NCI-H510A (cell line): ENCODE measurements around the gene RNU6-8.

ENCODE experiments used
- DNase-seq: peaks from one replicate; lab custom pipeline; 2025; lab: John Stamatoyannopoulos, UW

The RNU6-8 gene

DNA sequence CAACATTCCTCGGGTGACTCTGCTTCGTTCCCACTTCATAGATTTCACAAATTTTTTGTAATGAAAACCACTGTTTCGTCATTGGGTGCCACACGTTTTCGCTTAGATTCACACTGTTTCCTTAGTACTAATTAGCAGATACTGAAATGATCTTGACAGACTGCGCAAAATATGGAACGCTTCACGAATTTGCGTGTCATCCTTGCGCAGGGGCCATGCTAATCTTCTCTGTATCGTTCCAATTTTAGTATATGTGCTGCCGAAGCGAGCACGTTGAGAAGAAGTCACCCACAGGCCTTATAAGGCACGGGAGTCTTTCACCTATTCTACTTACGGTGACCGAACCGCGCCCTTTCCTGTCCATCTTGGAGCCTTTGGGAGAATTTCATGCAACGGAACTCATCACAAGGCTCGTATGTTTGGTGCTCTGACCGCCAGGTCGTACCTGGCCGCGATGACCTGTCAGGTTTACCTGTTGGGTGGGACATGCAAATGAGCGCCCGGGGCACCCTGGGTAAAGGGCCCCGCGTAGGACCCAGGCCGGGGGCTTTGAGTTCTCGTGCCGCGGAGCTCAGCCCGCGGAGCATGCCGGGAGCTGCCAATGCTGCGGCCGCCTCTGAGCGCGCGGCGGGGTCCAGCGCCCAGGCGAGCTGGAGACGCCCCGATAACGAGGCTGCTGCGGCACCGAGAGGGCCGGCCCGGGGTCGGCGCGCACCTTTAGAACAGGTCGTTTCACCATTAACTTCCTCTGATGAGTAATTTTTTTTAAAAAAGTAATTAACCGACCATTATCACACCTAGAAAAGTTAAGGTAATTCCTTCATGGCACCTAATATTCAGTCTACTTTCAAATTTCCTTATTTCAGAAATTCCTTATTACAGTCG lies at the start of gene RNU6-8:
RNU6-8 (minus strand) TSS at position 272 of the 885 bp plus-strand sequence.
- peak; percentile 81 for DNase-seq

DNA sequence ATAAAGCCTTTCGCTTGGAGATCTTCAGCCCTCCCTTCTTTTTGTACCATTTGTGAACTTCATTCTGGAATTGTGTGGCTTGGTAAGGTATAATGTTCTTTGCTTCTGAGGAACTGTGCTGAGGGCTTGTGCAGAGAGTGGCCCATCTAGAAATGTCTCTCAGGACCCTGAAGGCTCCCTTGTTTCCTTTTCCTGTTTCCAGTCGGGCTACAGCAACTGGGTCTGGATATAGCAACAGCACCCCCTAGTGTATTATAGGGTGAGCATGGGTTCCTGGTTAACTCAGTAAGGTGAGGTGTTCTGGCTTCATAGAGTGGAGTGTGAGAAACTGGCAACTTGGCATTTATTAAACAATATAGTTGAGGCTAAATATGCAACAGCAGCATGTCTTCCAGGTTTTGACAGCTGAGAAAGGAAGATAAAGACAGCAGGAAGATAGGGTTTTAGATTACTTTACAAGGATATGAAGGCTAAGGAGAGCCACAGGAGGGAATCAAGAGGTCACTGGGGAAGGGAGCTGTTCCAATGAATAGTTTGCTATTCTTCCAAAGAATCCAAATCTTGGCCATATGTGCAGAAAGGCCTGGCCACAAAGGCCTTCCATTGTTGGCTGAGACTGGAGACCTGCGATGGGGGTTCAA lies 49.1 kb upstream of the RNU6-8 start:
- peak; percentile 17 for DNase-seq

- DNase-seq, result no peak
Measured at GRCh38 chr14:32251530-32251929, 48.5 kb upstream of the RNU6-8 start.

DNA sequence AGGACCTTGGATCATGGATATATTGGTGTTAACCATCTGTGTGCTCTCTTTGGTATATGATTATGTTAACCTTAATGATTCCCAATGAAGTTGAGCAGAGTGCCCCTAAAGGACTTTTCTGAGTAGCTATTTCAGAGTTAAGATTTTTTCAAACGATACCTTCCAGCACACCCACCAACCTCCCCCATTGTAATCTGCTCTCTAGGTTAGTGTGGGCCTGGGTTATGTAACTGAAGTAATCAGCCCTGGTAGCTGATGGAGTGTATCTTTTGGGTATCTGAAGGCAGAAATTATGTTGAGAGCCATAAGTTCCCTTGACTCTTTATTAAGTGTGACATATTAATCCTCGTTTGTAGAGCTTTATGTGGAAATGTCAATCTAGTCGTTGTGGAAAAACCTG lies 47.6 kb upstream of the RNU6-8 start:
- DNase-seq, result no peak

DNA sequence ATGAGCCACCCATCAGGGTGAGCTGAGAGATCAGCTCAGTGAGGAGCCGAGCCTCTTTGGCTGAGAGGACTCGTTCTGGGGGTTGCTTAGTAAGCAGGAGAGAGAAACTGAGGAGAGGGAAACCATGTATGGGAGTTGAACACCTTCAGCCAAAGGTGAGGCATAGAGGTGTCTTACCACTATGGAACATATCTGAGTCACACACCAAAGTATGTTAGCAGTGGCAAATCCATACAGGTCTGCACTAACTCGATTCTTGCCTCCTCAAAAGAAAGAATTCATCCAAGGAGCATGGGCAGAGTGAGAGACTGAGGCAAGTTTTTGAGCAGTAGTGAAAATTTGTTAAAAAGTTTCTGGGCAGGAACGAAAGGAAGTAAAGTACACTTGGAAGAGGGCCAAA lies 46.7 kb upstream of the RNU6-8 start:
- DNase-seq, result no peak

- no peak for DNase-seq
Measured at GRCh38 chr14:32249371-32249770, 46.3 kb upstream of the RNU6-8 start.

DNA sequence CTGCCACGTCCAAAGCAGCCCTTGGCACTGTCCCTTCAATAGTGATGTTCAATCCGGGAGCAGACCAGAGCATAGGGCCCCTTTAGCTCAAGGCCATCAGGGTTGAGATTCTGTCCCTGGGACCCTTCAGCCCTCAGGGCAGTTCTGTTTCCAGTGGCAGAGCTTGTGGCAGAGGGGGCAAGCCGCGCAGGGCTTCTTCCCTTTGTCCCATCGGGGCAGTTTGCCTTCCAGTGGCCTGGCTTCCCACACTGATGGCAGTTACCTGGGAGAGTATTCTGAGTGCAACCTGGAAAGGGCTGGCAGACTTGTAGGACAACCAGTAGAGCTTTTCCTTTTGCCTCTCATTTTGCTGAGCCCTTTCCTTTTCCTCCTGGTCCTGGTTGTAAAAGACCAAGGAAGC lies 43.7 kb upstream of the RNU6-8 start:
- DNase-seq, result no peak

- no peak for DNase-seq
Measured at GRCh38 chr14:32244404-32244803, 41.3 kb upstream of the RNU6-8 start.

DNA sequence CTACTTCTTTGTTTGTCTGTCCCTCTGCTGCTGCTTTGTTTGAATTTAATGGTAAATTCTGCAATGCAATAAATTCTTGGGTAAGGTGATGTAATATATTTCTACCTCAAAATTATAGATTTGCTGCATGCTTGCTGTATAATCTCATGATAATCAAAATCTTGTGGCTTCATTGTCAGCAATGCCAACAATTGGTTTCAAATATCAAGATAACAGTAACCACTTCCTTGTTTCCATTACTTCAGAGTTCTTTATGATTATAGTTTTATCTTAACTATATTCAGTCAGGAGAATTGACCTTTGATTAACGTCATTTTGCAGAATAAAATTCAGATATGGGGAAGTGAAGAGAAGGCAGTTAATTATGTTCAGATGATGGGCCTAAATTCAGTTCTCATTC lies 30.2 kb upstream of the RNU6-8 start:
- no peak for DNase-seq

- no peak for DNase-seq
Measured at GRCh38 chr14:32232481-32232880, 29.4 kb upstream of the RNU6-8 start.

DNA sequence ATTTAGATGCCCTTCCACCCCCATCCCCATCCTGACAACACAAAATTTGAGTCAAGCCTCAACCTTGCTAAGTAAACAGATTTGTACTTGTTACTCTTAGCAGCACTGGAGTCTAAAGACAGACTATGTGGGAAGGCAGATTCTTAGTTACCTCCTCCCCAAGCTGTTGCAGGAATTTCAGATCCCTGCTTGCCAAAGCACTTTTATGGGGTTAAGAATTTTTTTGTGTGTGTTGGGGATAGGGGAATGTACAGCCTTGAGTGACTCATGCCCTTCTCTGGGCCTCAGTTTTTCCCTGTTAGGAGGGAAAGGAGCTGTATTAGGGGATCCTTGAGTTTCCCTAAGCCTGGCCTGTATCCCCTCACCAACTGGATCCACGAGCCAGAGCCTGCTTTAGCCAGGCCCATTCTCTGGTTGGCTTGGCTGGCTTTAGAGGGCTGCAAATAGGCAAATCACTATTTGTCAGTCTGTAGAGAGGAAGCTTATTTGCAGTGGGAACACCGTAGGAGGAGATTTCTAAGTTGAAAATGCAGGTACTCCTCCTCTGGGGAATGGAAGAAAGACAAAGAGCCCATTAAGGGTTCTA lies 27.7 kb upstream of the RNU6-8 start:
- no peak for DNase-seq

DNA sequence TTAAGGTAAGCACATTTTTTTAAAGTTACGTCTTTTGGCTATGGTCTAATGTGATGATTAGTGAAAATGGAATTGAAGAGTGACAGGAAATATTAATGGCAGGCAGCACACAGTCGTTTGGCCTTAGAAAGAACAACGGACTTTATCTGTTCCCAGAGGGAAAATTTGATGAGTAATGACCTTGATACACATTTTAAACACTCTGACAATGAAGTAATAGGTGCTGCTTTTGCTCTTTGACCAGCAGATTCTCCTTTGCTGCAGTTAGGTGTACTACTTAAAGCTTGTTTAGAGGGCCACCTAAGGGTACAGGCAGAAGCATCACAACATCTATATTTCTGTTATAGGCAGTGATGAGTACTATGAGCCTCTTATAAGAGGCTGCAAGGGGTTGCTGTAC lies 27.1 kb upstream of the RNU6-8 start:
- no peak for DNase-seq

DNA sequence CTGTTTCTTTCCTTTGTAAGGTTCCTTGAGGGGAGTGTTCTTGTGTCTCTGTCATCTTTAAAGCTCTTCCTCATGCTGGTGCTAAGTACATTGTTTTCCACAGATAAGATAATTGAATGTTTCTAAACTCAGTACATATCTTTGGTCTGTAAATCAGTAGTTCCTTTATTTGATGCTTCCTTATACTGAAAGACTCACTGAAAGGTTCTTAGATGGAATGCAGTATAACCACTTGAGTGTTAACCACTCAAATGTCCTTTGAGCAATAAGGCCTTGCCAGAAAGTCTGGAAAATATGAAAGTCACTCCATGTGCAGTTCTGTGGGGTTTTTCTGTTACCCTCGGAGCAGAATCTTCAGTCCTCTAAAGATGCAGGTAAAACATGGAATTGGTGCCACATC lies 23.0 kb upstream of the RNU6-8 start:
- no peak for DNase-seq

- DNase-seq, result no peak
Measured at GRCh38 chr14:32225378-32225920, 22.4 kb upstream of the RNU6-8 start.

- DNase-seq, result peak; percentile 39
Measured at GRCh38 chr14:32224737-32225377, 21.8 kb upstream of the RNU6-8 start.

DNA sequence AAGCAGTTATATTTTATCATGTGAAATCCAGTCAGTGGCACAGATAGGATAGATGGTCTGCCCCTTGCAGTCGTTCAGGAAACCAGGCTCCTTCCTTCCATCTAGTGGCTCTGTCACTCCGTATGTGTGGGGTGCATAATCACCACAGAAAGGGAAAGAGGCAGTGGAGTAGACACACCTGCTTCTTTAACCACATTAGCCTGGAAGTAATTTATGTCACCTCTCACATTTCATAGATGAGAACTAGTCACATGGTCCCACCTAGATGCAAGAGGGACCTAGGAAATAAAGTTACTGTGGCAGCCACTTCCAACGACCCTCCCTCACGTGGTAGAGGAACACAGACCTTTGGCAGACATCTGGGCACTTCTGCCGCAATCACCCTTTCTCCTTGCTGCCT lies 14.2 kb upstream of the RNU6-8 start:
- peak; percentile 22 for DNase-seq

DNA sequence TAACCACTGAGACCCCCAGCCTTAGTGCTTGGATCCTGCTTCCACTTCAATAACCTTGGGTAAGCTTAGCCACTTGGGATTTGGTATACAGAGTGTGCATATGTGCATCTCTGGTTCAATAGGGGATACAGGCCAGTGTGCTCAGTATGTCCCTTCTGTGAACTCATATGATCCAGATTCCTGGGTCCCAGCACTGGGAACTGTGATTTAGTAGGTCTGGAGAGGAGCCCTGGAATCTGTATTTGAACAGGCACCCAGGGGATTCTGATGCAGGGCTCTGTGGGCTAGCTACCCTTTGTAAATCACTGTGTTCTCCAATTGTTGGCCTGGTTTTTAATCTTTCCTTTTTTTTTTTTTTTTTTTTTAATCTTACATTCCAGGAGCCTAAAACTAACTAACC lies 9.8 kb upstream of the RNU6-8 start:
- no peak for DNase-seq

GRCh38 chr14:32211068-32211404 lies 8.0 kb upstream of the RNU6-8 start:
- no peak for DNase-seq

- no peak for DNase-seq
Measured at GRCh38 chr14:32209471-32209870, 6.4 kb upstream of the RNU6-8 start.

GRCh38 chr14:32208490-32208889 lies 5.4 kb upstream of the RNU6-8 start:
- no peak for DNase-seq

DNA sequence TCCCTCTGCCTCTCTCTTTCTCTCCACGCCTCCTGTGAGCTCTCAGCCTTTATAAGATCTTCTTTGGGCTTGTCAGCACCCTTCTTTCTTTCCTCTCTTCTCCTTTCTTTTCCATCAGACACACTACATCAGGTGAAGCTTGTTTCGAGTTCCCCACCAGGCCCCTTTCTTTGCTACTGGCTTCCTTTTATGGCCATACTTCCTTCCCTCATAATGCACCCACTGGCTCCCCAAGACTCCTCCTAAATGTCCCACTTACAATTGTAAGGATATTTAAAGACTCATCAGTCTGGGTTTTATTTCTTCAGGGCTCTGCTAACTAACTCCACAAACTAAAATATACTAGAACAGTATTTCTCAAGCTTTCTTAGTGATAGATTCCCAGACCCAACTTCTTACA lies 3.5 kb upstream of the RNU6-8 start:
- no peak for DNase-seq

DNA sequence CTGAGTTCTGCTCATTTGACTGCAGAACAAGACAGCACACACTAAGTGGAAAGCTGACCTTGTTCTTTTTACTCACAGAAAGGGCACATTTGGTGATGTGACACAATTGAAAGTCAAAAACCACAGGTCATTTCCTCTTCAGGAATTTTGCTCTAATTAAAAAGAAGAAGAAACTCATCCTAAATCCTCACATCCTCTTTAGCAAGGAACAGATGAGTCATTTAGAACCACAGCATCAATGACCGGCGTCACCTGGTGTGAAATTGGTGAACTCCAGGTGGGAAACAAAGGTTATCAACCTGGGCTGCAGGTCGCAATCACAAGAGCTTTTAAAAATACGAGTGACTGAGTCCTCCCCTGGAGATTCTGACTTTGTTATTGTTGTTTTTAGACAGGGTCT lies 2.9 kb upstream of the RNU6-8 start:
- DNase-seq, result no peak

- DNase-seq, result no peak
Measured at GRCh38 chr14:32205554-32205953, 2.5 kb upstream of the RNU6-8 start.
